CD14-positive monocyte (primary cell): ENCODE data around the gene B3GALNT1. TPM values are rescaled to one million over a fixed set of nuclear protein-coding genes. Genes with fewer than 3 reads are reported as not detected.

Experiments
- DNase-seq, 3 donors: peaks; one replicate each; pipeline ENCODE4 v3.0.0-alpha.2; 2011 to 2022
- H2AFZ ChIP-seq: 2 replicates; pipeline ENCODE4 v1.6.0; 2012; ENCODE audit warnings: mild to moderate bottlenecking, low read depth, low read length, inconsistent platforms; ENCODE audit not compliant: insufficient read depth, poor library complexity, severe bottlenecking
- H3K27ac ChIP-seq, 2 donors: 1 replicate in 1 of 2; 2 replicates in 1 of 2; pipeline ENCODE4 v1.5.1; 2012 to 2013; ENCODE audit warnings: low read length in 2 of 2, control low read depth in 1 of 2, inconsistent platforms in 1 of 2, low read depth in 1 of 2, mild to moderate bottlenecking in 1 of 2
- H3K27me3 ChIP-seq, 2 donors: one replicate each; pipeline versions ENCODE4 v1.6.0 to v1.6.1; 2011 to 2013; ENCODE audit warnings: low read length in 2 of 2; ENCODE audit not compliant: control insufficient read depth in 2 of 2, insufficient read depth in 2 of 2
- H3K36me3 ChIP-seq, 2 donors: replicated peaks in 1 of 2; 1 replicate in 1 of 2; 2 replicates in 1 of 2; pipeline versions ENCODE4 v1.5.1 to v1.6.1; 2012 to 2013; ENCODE audit warnings: low read length in 2 of 2, control low read depth in 1 of 2, inconsistent platforms in 1 of 2, mild to moderate bottlenecking in 1 of 2; ENCODE audit not compliant: insufficient read depth in 2 of 2, control insufficient read depth in 1 of 2
- H3K4me1 ChIP-seq, 2 donors: 1 replicate in 1 of 2; 2 replicates in 1 of 2; pipeline versions ENCODE4 v1.5.1 to v1.6.1; 2012 to 2013; ENCODE audit warnings: low read length in 2 of 2, control low read depth in 1 of 2, inconsistent platforms in 1 of 2, mild to moderate bottlenecking in 1 of 2, moderate library complexity in 1 of 2; ENCODE audit not compliant: insufficient read depth in 2 of 2, control insufficient read depth in 1 of 2
- H3K4me2 ChIP-seq: replicated peaks from 2 replicates; pipeline ENCODE3; 2012; ENCODE audit warnings: low read length, moderate library complexity, mild to moderate bottlenecking; ENCODE audit not compliant: poor library complexity, severe bottlenecking; ENCODE audit errors: extremely low read depth
- H3K4me3 ChIP-seq, 3 experiments: fragments of 200-600 bp in 1 of 3; sonication (generic) in 1 of 3; replicated peaks in 1 of 3; 1 replicate in 2 of 3; 2 replicates in 1 of 3; pipeline ENCODE4 v1.5.1; 2011 to 2013; ENCODE audit warnings: low read length in 3 of 3, mild to moderate bottlenecking in 3 of 3, control low read depth in 2 of 3, low read depth in 2 of 3, inconsistent platforms in 1 of 3, moderate library complexity in 1 of 3
- H3K79me2 ChIP-seq: 2 replicates; pipeline ENCODE4 v1.6.0; 2012; ENCODE audit warnings: mild to moderate bottlenecking, control low read depth, inconsistent platforms, low read length, moderate library complexity; ENCODE audit not compliant: insufficient read depth
- H3K9ac ChIP-seq: 2 replicates; pipeline ENCODE4 v1.6.0; 2017; ENCODE audit warnings: low read length, mild to moderate bottlenecking; ENCODE audit not compliant: insufficient read depth, poor library complexity, severe bottlenecking
- H3K9me3 ChIP-seq, 2 donors: replicated peaks in 1 of 2; 1 replicate in 1 of 2; 2 replicates in 1 of 2; pipeline versions ENCODE4 v1.5.1 to v1.6.1; 2012 to 2013; ENCODE audit warnings: low read length in 2 of 2, control low read depth in 1 of 2; ENCODE audit not compliant: control insufficient read depth in 1 of 2, insufficient read depth in 1 of 2
- H4K20me1 ChIP-seq: 2 replicates; pipeline ENCODE4 v1.6.0; 2012; ENCODE audit warnings: mild to moderate bottlenecking, low read length, control low read depth, moderate library complexity; ENCODE audit not compliant: insufficient read depth
- H3K27ac Mint-ChIP-seq, 7 donors: one replicate each; pipeline ENCODE4 v1.8.0; 2020; ENCODE audit warnings: mild to moderate bottlenecking in 7 of 7, mixed read lengths in 7 of 7, moderate library complexity in 6 of 7, inconsistent platforms in 2 of 7
- H3K27me3 Mint-ChIP-seq, 3 donors: one replicate each; pipeline ENCODE4 v1.8.0; 2021 to 2022; ENCODE audit warnings: low read depth in 3 of 3, mild to moderate bottlenecking in 3 of 3, mixed read lengths in 3 of 3, moderate library complexity in 3 of 3, inconsistent platforms in 1 of 3
- H3K36me3 Mint-ChIP-seq, 2 donors: one replicate each; pipeline ENCODE4 v1.8.0; 2020; ENCODE audit warnings: mixed read lengths in 2 of 2, inconsistent platforms in 1 of 2, mild to moderate bottlenecking in 1 of 2
- H3K4me1 Mint-ChIP-seq: one replicate; pipeline ENCODE4 v1.8.0; 2020; ENCODE audit warnings: mild to moderate bottlenecking, mixed read lengths
- H3K4me3 Mint-ChIP-seq, 2 donors: one replicate each; pipeline ENCODE4 v1.8.0; 2020; ENCODE audit warnings: mild to moderate bottlenecking in 2 of 2, mixed read lengths in 2 of 2, moderate library complexity in 1 of 2
- H3K9me3 Mint-ChIP-seq, 7 donors: one replicate each; pipeline ENCODE4 v1.8.0; 2020 to 2022; ENCODE audit warnings: mixed read lengths in 7 of 7, mild to moderate bottlenecking in 6 of 7, moderate library complexity in 6 of 7, inconsistent platforms in 2 of 7
- CTCF ChIP-seq: fragments of 200-600 bp; IDR thresholded peaks from one replicate; pipeline ENCODE4 v1.8.0; 2022; ENCODE audit warnings: antibody characterized with exemption, mild to moderate bottlenecking
- WGBS: methylation state at CpG from one replicate; pipeline ENCODE4 v1.1.5; 2013; ENCODE audit warnings: missing lambda C conversion rate; ENCODE audit not compliant: insufficient coverage; 5-methylcytosine and 5-hydroxymethylcytosine counted together
- intact Hi-C, 2 donors: fragments of 100-400 bp; cut with micrococcal nuclease; formaldehyde crosslinking; loops; one replicate each; pipeline versions ENCODE4 v1.15.0 to v1.15.1; 2023
- polyA plus RNA-seq, 3 donors: library from polyadenylated mRNA; depleted of rRNA in 1 of 3; unstranded in 2 of 3; stranded (reverse) in 1 of 3; fragments of 300-500 nt in 2 of 3; fragments of >200 nt in 1 of 3; fragmentation: Illumina TruSeq in 2 of 3; gene quantifications; 1 replicate in 2 of 3; 2 replicates in 1 of 3; pipeline ENCODE4 v1.2.3, GENCODE V29; 2012 to 2021

B3GALNT1 gene
- polyA plus RNA-seq, 3 donors = 0.09 to 0.41 (median 0.16) TPM

DNA sequence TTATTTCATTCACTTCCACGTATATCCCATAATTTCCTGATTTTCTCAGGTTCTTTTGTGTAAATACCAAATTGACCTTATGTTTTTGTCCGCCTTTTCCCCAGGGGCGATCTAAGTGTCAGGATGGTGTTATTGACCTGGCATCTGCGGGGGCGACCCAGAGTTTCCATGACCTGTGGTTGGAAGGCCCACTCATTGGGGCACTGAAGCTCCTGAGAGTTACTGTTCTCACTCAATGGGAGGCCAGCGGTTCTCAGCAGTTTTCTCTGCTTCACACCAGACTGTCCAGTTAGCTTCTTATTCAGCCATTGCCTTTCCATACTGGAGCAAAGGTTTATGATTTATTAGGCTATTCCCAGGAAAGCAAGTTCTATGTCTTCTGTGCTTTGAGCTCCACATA lies 53.3 kb downstream of the B3GALNT1 start:
- Mint-ChIP-seq H3K4me3 (no peak overlapping the region), H3K27me3 (no peaks in the 10 kb centered on the region), H3K9me3 (peaks cover 0 to 9% (median 2%) of the 10 kb centered on the region in 7 donors), H3K36me3 (peaks cover 0 to 3% of the 10 kb centered on the region in 2 donors), H3K27ac (no peak overlapping the region), H3K4me1 (peaks cover 22% of the 10 kb centered on the region)
- H3K9ac ChIP-seq = no peak overlapping the region
- no peak overlapping the region for H2AFZ ChIP-seq
- intact Hi-C loops = no loop called here
- no peaks in the 10 kb centered on the region for H4K20me1 ChIP-seq
- no peaks in the 10 kb centered on the region for H3K27me3 ChIP-seq
- no peak overlapping the region for H3K4me2 ChIP-seq
- 95% methylated on average over 5 of the region's 6 CpGs for WGBS
- H3K4me1 ChIP-seq = peaks cover 0 to 5% of the 10 kb centered on the region in 2 donors
- H3K9me3 ChIP-seq = no peaks in the 10 kb centered on the region
- no peak overlapping the region for H3K27ac ChIP-seq
- no peak for TF ChIP-seq CTCF
- no peak for DNase-seq
- H3K79me2 ChIP-seq = no peaks in the 10 kb centered on the region
- no peak overlapping the region for H3K4me3 ChIP-seq
- H3K36me3 ChIP-seq = no peaks in the 10 kb centered on the region

GRCh38 chr3:161050935-161051334 lies 54.2 kb downstream of the B3GALNT1 start:
- Mint-ChIP-seq H3K27me3 (no peaks in the 10 kb centered on the region), H3K4me1 (peaks cover 22% of the 10 kb centered on the region), H3K36me3 (peaks cover 0 to 3% of the 10 kb centered on the region in 2 donors), H3K27ac (peak overlapping the region in 3 of 7 donors; percentile 33 to 78 (median 47)), H3K9me3 (peaks cover under 1 to 12% (median 3%) of the 10 kb centered on the region in 7 donors), H3K4me3 (no peak overlapping the region)
- H3K36me3 ChIP-seq = no peaks in the 10 kb centered on the region
- H4K20me1 ChIP-seq = no peaks in the 10 kb centered on the region
- no peak overlapping the region for H3K27ac ChIP-seq
- TF ChIP-seq CTCF = no peak
- no peaks in the 10 kb centered on the region for H3K9me3 ChIP-seq
- WGBS = no CpG with 5 or more reads among the region's 3 CpGs
- intact Hi-C loops = no loop called here
- no peak overlapping the region for H3K4me2 ChIP-seq
- no peaks in the 10 kb centered on the region for H3K79me2 ChIP-seq
- no peak overlapping the region for H3K9ac ChIP-seq
- DNase-seq = no peak
- H3K4me1 ChIP-seq = peaks cover 0 to 5% of the 10 kb centered on the region in 2 donors
- H2AFZ ChIP-seq = no peak overlapping the region
- no peak overlapping the region for H3K4me3 ChIP-seq
- H3K27me3 ChIP-seq = no peaks in the 10 kb centered on the region
